ENCODE data around the gene HMGXB4. TPM values are rescaled to one million over a fixed set of nuclear protein-coding genes. Genes with fewer than 3 reads are reported as not detected.

Gene HMGXB4
- total RNA-seq, 2 donors from 2014 or later: 18.6 to 23.9 TPM

GRCh38 chr22:35326854-35327562, 69.7 kb downstream of the HMGXB4 start:
- no peak for TF ChIP-seq CTCF (IDR thresholded peaks at IDR 0.05)
- no peak for DNase-seq
- no peak overlapping the region for H3K27ac ChIP-seq

GRCh38 chr22:35327690-35328471, 70.6 kb downstream of the HMGXB4 start:
- H3K4me3 ChIP-seq: no peak overlapping the region
- H3K9ac ChIP-seq (ENCODE audit: low read depth in 2 of 2, low read length in 2 of 2): no peak overlapping the region
- H3K4me1 ChIP-seq: no peaks in the 10 kb centered on the region
- no peaks in the 10 kb centered on the region for H3K27me3 ChIP-seq
- H3K36me3 ChIP-seq: peaks cover 7% of the 10 kb centered on the region
- intact Hi-C loops (cut with DNase I): no loop called here
- TF ChIP-seq CTCF (IDR thresholded peaks at IDR 0.05): no peak
- H3K9me3 ChIP-seq: no peaks in the 10 kb centered on the region
- H3K27ac ChIP-seq: no peak overlapping the region
- DNase-seq: no peak

More at GRCh38 chr22:35326854-35327562, 69.7 kb downstream of the HMGXB4 start:
- H3K27me3 ChIP-seq: no peaks in the 10 kb centered on the region
- H3K4me3 ChIP-seq: no peak overlapping the region
- no peaks in the 10 kb centered on the region for H3K4me1 ChIP-seq
- H3K9me3 ChIP-seq: no peaks in the 10 kb centered on the region
- H3K36me3 ChIP-seq: peaks cover 7% of the 10 kb centered on the region
- intact Hi-C loops (cut with DNase I): no loop called here
- no peak overlapping the region for H3K9ac ChIP-seq (ENCODE audit: low read depth in 2 of 2, low read length in 2 of 2)

- no peak overlapping the region for H3K4me3 ChIP-seq
- no peaks in the 10 kb centered on the region for H3K27me3 ChIP-seq
- peaks cover 10% of the 10 kb centered on the region for H3K36me3 ChIP-seq
- H3K27ac ChIP-seq: no peak overlapping the region
- no peak for DNase-seq
- TF ChIP-seq CTCF (IDR thresholded peaks at IDR 0.05): no peak
- no peaks in the 10 kb centered on the region for H3K9me3 ChIP-seq
- intact Hi-C loops (cut with DNase I): no loop called here
- H3K4me1 ChIP-seq: no peaks in the 10 kb centered on the region
- no peak overlapping the region for H3K9ac ChIP-seq (ENCODE audit: low read depth in 2 of 2, low read length in 2 of 2)
Measured at GRCh38 chr22:35328472-35328885, 71.2 kb downstream of the HMGXB4 start.

- no peaks in the 10 kb centered on the region for H3K27me3 ChIP-seq
- no peak overlapping the region for H3K4me3 ChIP-seq
- intact Hi-C loops (cut with DNase I): no loop called here
- H3K36me3 ChIP-seq: peaks cover 11% of the 10 kb centered on the region
- no peaks in the 10 kb centered on the region for H3K4me1 ChIP-seq
- no peak overlapping the region for H3K27ac ChIP-seq
- H3K9me3 ChIP-seq: no peaks in the 10 kb centered on the region
- TF ChIP-seq CTCF (IDR thresholded peaks at IDR 0.05): peak; percentile 12
- H3K9ac ChIP-seq (ENCODE audit: low read depth in 2 of 2, low read length in 2 of 2): no peak overlapping the region
- no peak for DNase-seq
Measured at GRCh38 chr22:35329114-35329847, 72.0 kb downstream of the HMGXB4 start.

- Histone ChIP-seq H3K4me1 (no peaks in the 10 kb centered on the region), H3K9ac (ENCODE audit: low read depth in 2 of 2, low read length in 2 of 2) (no peak overlapping the region), H3K4me3 (no peak overlapping the region), H3K36me3 (peaks cover 14% of the 10 kb centered on the region), H3K27ac (peak overlapping the region; percentile 57), H3K9me3 (no peaks in the 10 kb centered on the region), H3K27me3 (no peaks in the 10 kb centered on the region)
- no peak for TF ChIP-seq CTCF (IDR thresholded peaks at IDR 0.05)
- intact Hi-C loops (cut with DNase I): no loop called here
- peak; percentile 70 for DNase-seq
Measured at GRCh38 chr22:35330258-35330861, 73.1 kb downstream of the HMGXB4 start.

All from colonic mucosa (tissue), 4 donors.